GM23248 (cell line): ENCODE data around the gene IFNK.

Experiments used
- EZH2 ChIP-seq: fragments of 200-600 bp; sonication (generic); IDR thresholded peaks from 2 replicates; pipeline ENCODE4 v1.6.1; 2018; ENCODE audit warnings: antibody characterized with exemption, mild to moderate bottlenecking; ENCODE audit not compliant: insufficient read depth, poor library complexity, severe bottlenecking
- EZH2phosphoT487 ChIP-seq: fragments of 200-600 bp; sonication (generic); IDR thresholded peaks from 2 replicates; pipeline ENCODE4 v1.6.1; 2018; ENCODE audit warnings: antibody characterized with exemption, moderate library complexity, mild to moderate bottlenecking, low read depth; ENCODE audit not compliant: insufficient read depth

- TF ChIP-seq EZH2 (no peak), EZH2phosphoT487 (no peak)
These were observed 24.1 kb downstream of the IFNK start for GRCh38 chr9:27548055-27548741.
